RWPE2 (cell line): ENCODE measurements around the gene MAPK14.

Source experiments
- ATAC-seq: fragments of 200-7000 bp; cut with Tn5 transposase; 3 replicates; pipeline ENCODE4 v1.9.1; 2021; ENCODE audit warnings: low read depth
- DNase-seq: peaks from one replicate; pipeline ENCODE4 v3.0.0-alpha.2; 2020; ENCODE audit warnings: low spot score
- H3K27ac ChIP-seq: fragments of 450-650 bp; 2 replicates; pipeline ENCODE4 v1.5.1; 2017; ENCODE audit warnings: mild to moderate bottlenecking; ENCODE audit not compliant: poor library complexity, severe bottlenecking
- H3K27me3 ChIP-seq: fragments of 250-450 bp; sonication (Bioruptor Pico); 2 replicates; pipeline ENCODE4 v1.5.1; 2021; ENCODE audit warnings: mild to moderate bottlenecking, moderate library complexity; ENCODE audit not compliant: insufficient read depth, poor library complexity, severe bottlenecking
- H3K36me3 ChIP-seq: fragments of 250-450 bp; sonication (Bioruptor Pico); 2 replicates; pipeline ENCODE4 v1.5.1; 2020; ENCODE audit warnings: low read depth, mild to moderate bottlenecking, moderate library complexity
- H3K4me1 ChIP-seq: fragments of 250-450 bp; sonication (Bioruptor Pico); 2 replicates; pipeline ENCODE4 v1.5.1; 2021; ENCODE audit warnings: mild to moderate bottlenecking, moderate library complexity; ENCODE audit not compliant: insufficient read depth, poor library complexity, severe bottlenecking
- H3K4me3 ChIP-seq: fragments of 250-450 bp; sonication (Bioruptor Pico); 2 replicates; pipeline ENCODE4 v1.5.1; 2021; ENCODE audit warnings: mild to moderate bottlenecking, moderate library complexity; ENCODE audit not compliant: severe bottlenecking
- H3K9me3 ChIP-seq: fragments of 250-450 bp; sonication (Bioruptor Pico); 2 replicates; pipeline ENCODE4 v1.5.1; 2021; ENCODE audit warnings: mild to moderate bottlenecking, moderate library complexity; ENCODE audit not compliant: severe bottlenecking
- CTCF ChIP-seq: fragments of 450-650 bp; IDR thresholded peaks from one replicate; pipeline ENCODE4 v1.5.1; 2017; ENCODE audit warnings: mild to moderate bottlenecking, moderate library complexity; ENCODE audit not compliant: poor library complexity, severe bottlenecking

The MAPK14 gene

GRCh38 chr6:36114798-36115408, 87.3 kb downstream of the MAPK14 start:
- Histone ChIP-seq H3K36me3 (peaks cover 16% of the 10 kb centered on the region), H3K4me1 (no peaks in the 10 kb centered on the region), H3K27ac (no peak overlapping the region), H3K9me3 (no peaks in the 10 kb centered on the region), H3K27me3 (no peaks in the 10 kb centered on the region), H3K4me3 (no peak overlapping the region)
- no peak for TF ChIP-seq CTCF
- no peak for ATAC-seq
- no peak for DNase-seq

GRCh38 chr6:36115412-36115811, 87.8 kb downstream of the MAPK14 start:
- no peak overlapping the region for H3K27ac ChIP-seq
- DNase-seq (no peak), ATAC-seq (no peak)
- H3K9me3 ChIP-seq, result no peaks in the 10 kb centered on the region
- no peak for TF ChIP-seq CTCF
- no peak overlapping the region for H3K4me3 ChIP-seq
- H3K36me3 ChIP-seq, result peaks cover 10% of the 10 kb centered on the region
- H3K4me1 ChIP-seq, result no peaks in the 10 kb centered on the region
- no peaks in the 10 kb centered on the region for H3K27me3 ChIP-seq

GRCh38 chr6:36116066-36116864, 88.7 kb downstream of the MAPK14 start:
- DNase-seq (no peak), ATAC-seq (no peak)
- Histone ChIP-seq H3K27ac (no peak overlapping the region), H3K9me3 (no peaks in the 10 kb centered on the region), H3K36me3 (peaks cover 5% of the 10 kb centered on the region; the same call in 1 of the 2 replicates), H3K27me3 (no peaks in the 10 kb centered on the region), H3K4me1 (peaks cover 7% of the 10 kb centered on the region), H3K4me3 (no peak overlapping the region)
- TF ChIP-seq CTCF, result no peak

GRCh38 chr6:36116943-36117342, 89.3 kb downstream of the MAPK14 start:
- H3K4me3 ChIP-seq, result no peak overlapping the region
- no peak overlapping the region for H3K27ac ChIP-seq
- no peak for TF ChIP-seq CTCF
- H3K36me3 ChIP-seq, result peaks cover 5% of the 10 kb centered on the region; the same call in 1 of the 2 replicates
- ATAC-seq (no peak), DNase-seq (no peak)
- no peaks in the 10 kb centered on the region for H3K9me3 ChIP-seq
- peaks cover 13% of the 10 kb centered on the region for H3K4me1 ChIP-seq
- H3K27me3 ChIP-seq, result no peaks in the 10 kb centered on the region
